Heart right ventricle (tissue), 16 donors: ENCODE data around the gene PABPC3. TPM values are rescaled to one million over a fixed set of nuclear protein-coding genes. Genes with fewer than 3 reads are reported as not detected.

Experiments used
- ATAC-seq, 8 donors: fragments of 200-7000 bp; cut with Tn5 transposase; one replicate each; pipeline ENCODE4 v1.9.1; 2020; ENCODE audit warnings: mild to moderate bottlenecking in 8 of 8, moderate library complexity in 8 of 8, moderate number of reproducible peaks in 1 of 8
- DNase-seq, 2 donors: peaks; one replicate each; pipeline ENCODE4 v3.0.0-alpha.2; 2020
- H3K27ac ChIP-seq, 10 donors: fragments of 200-600 bp; sonication (generic) in 2 of 10; one replicate each; pipeline versions ENCODE4 v1.5.0 to v1.8.0; 2020 to 2022; ENCODE audit warnings: mild to moderate bottlenecking in 3 of 10
- H3K27me3 ChIP-seq, 7 donors: fragments of 200-600 bp; one replicate each; pipeline ENCODE4 v1.8.0; 2021 to 2022; ENCODE audit warnings: mild to moderate bottlenecking in 2 of 7
- H3K36me3 ChIP-seq, 9 donors: fragments of 200-600 bp; sonication (generic) in 1 of 9; one replicate each; pipeline versions ENCODE4 v1.5.0 to v1.8.0; 2020 to 2022; ENCODE audit warnings: mild to moderate bottlenecking in 2 of 9
- H3K4me1 ChIP-seq, 9 donors: fragments of 200-600 bp; sonication (generic) in 1 of 9; one replicate each; pipeline versions ENCODE4 v1.5.0 to v1.8.0; 2020 to 2022; ENCODE audit warnings: mild to moderate bottlenecking in 4 of 9
- H3K4me3 ChIP-seq, 10 donors: fragments of 200-600 bp; sonication (generic) in 2 of 10; one replicate each; pipeline versions ENCODE4 v1.5.0 to v1.8.0; 2020 to 2022; ENCODE audit warnings: mild to moderate bottlenecking in 7 of 10, moderate library complexity in 2 of 10
- H3K9me3 ChIP-seq, 11 donors: fragments of 200-600 bp in 10 of 11; sonication (generic) in 2 of 11; one replicate each; pipeline versions ENCODE4 v1.5.0 to v1.8.0; 2013 to 2022; ENCODE audit warnings: mild to moderate bottlenecking in 2 of 11, control low read depth in 1 of 11, moderate library complexity in 1 of 11
- CTCF ChIP-seq, 9 donors: fragments of 200-600 bp; sonication (generic) in 2 of 9; IDR thresholded peaks; one replicate each; pipeline versions ENCODE4 v1.5.0 to v1.8.0; 2021 to 2022; ENCODE audit warnings: antibody characterized with exemption in 9 of 9, mild to moderate bottlenecking in 5 of 9, moderate library complexity in 1 of 9
- WGBS, 2 donors: extraction: QIAGEN DNeasy Blood & Tissue Kit; methylation state at CpG; one replicate each; pipeline ENCODE4 v1.1.7; 2013; ENCODE audit warnings: inconsistent platforms in 1 of 2; 5-methylcytosine and 5-hydroxymethylcytosine counted together
- intact Hi-C, 10 donors: fragments of 100-400 bp; cut with DNase I; formaldehyde crosslinking; loops; one replicate each; pipeline versions ENCODE4 v1.11.1 to v1.14.2; 2022
- polyA plus RNA-seq, 2 donors: library from polyadenylated mRNA; stranded (reverse); fragments of 200-250 nt; gene quantifications; one replicate each; pipeline ENCODE4 v1.2.3, GENCODE V29; 2013
- total RNA-seq, 10 donors: library from RNA; stranded (reverse); fragmentation: NEBNext Ultra II Directional in 3 of 10; extraction: Animal tissue kit (Norgen Biotek cat#: 25700) in 3 of 10; gene quantifications; one replicate each; pipeline versions ENCODE4 v1.2.1 to v1.2.4, GENCODE V29; 2021 to 2023
- donor health status: Arrhythmogenic right ventricular cardiomyopathy.
- donor health status: ischemic (EF 13 %, LVEDD 7.1; RV severe dilation, severe dysfunction).
- donor health status: healthy with polysubstance abuse.
- donor health status: DM: no; HTN: yes; CAD: no.
- donor health status: DM: no; HTN: no; CAD: no.
- donor health status: ischemic (EF 25% LVEDD 6.9; RV normal size, moderate dysfunction).
- donor health status: ischemic (EF 25% LVEDD 5.7; RV mildly dilated, moderate dysfunction).
- donor health status: healthy.
- donor health status: DM: yes; HTN: yes; CAD: no.
- donor health status: Ischemic cardiomyopathy.
- donor health status: ischemic (EF 35%, LVEDD 5.7; RV mildly dilated, moderate dysfunction).
- donor health status: nonischemic (EF 11% LVEDD 7.7; RV severe dilation, severe dysfunction).
- donor health status: DM: yes; HTN: yes; CAD: no.
- donor health status: PGD.
- donor health status: ischemic (EF 29% LVEDD 5.4; RV normal size, mild dysfunction).
- donor health status: nonischemic (EF 23%, LVEDD 6.1; RV moderate dilation, normal function).

Gene PABPC3
- total and polyA plus RNA-seq, 12 donors = 0.06 to 0.10 (median 0.09) TPM; not detected in 9

- Histone ChIP-seq H3K9me3 (peaks cover 0 to 4% (median 0%) of the 10 kb centered on the region in 11 donors), H3K27ac (no peak overlapping the region), H3K4me1 (no peaks in the 10 kb centered on the region), H3K36me3 (no peaks in the 10 kb centered on the region), H3K27me3 (peaks cover 0 to 32% (median 26%) of the 10 kb centered on the region in 7 donors), H3K4me3 (no peak overlapping the region)
- ATAC-seq (no peak), DNase-seq (no peak)
- intact Hi-C loops = no loop called here
- WGBS, 2 donors = 89 to 91% methylated on average over 5 of the region's 5 CpGs
- TF ChIP-seq CTCF (IDR thresholded peaks at IDR 0.05) = no peak
Observed at GRCh38 chr13:25148402-25148771, 52.5 kb downstream of the PABPC3 start.

Other genes with a start within 250 kb of the PABPC3 start
- gene AMER2, start 76.2 kb downstream of the PABPC3 start, total RNA-seq = not detected
- not detected for gene AMER2, start 76.2 kb downstream of the PABPC3 start, polyA plus RNA-seq
- 10 to 100 TPM; 15.3 to 19.5 (median 17.9) TPM for gene MTMR6, start 191.4 kb downstream of the PABPC3 start, total RNA-seq
- 1 to 10 TPM; 4.0 to 7.7 TPM for gene MTMR6, start 191.4 kb downstream of the PABPC3 start, polyA plus RNA-seq
- 10 to 100 TPM; 21.2 to 29.5 (median 26.5) TPM for gene NUP58, start 205.5 kb downstream of the PABPC3 start, total RNA-seq
- 10 to 100 TPM in 1 of 2 donors, 1 to 10 TPM in 1; 8.9 to 10.9 TPM for gene NUP58, start 205.5 kb downstream of the PABPC3 start, polyA plus RNA-seq